K562 (cell line): ENCODE results near the gene TSPAN1. TPM values are rescaled to one million over a fixed set of nuclear protein-coding genes. Genes with fewer than 3 reads are reported as not detected.
A peak's percentile ranks its signal among the peaks of the same experiment; 100 is the strongest.

Experiments used
- ATAC-seq: fragments of 200-7000 bp; cut with Tn5 transposase; 3 replicates; pipeline ENCODE4 v1.9.1; 2020; ENCODE audit warnings: moderate library complexity
- BruUV-seq: library from RNA; stranded (reverse); fragments of 400-500 nt; replicated peaks from 2 replicates; lab custom pipeline; 2021; lab: Mats Ljungman, UMichigan
- CTCF ChIA-PET: fragments of 300-600 bp; formaldehyde crosslinking; extraction: SDS; loops from one replicate; lab custom pipeline; 2021; ENCODE audit warnings: low intra/inter-chr PET ratio; lab: Yijun Ruan, JAX
- POLR2A ChIA-PET: fragments of 300-600, 350-650 bp; sonication (Branson Sonifier 250); formaldehyde crosslinking; extraction: SDS; loops from one replicate; lab custom pipeline; 2021; ENCODE audit warnings: antibody characterized with exemption, inconsistent platforms; lab: Yijun Ruan, JAX
- DNase-seq, 4 experiments: peaks; one replicate each; pipeline versions ENCODE4 v3.0.0 to v3.0.0-alpha.2; 2011 to 2018; ENCODE audit warnings: low spot score in 3 of 4, mixed read lengths in 3 of 4; ENCODE audit errors: extremely low read depth in 1 of 4
- FAIRE-seq: peaks from 2 replicates; lab custom pipeline; 2011; peaks lifted over from hg19 to GRCh38; lab: Jason Lieb, UNC
- H2AFZ ChIP-seq: 2 replicates; pipeline ENCODE4 v1.6.0; 2011; ENCODE audit warnings: low read depth, low read length, control low read depth, inconsistent platforms
- H3K27ac ChIP-seq: fragments of 200-600 bp; 3 replicates; pipeline ENCODE4 v1.8.0; 2011; ENCODE audit warnings: low read depth, mild to moderate bottlenecking, control low read depth, inconsistent platforms, low read length, moderate library complexity, mixed read lengths; ENCODE audit errors: extremely low read depth
- H3K27me3 ChIP-seq, 2 experiments: fragments of 300-600 bp in 1 of 2; 2 replicates in 1 of 2; 3 replicates in 1 of 2; pipeline versions ENCODE4 v1.6.0 to v1.8.0; 2011; ENCODE audit warnings: inconsistent platforms in 2 of 2, low read length in 2 of 2, mild to moderate bottlenecking in 1 of 2, mixed read lengths in 1 of 2, moderate library complexity in 1 of 2; ENCODE audit not compliant: control insufficient read depth in 2 of 2, insufficient read depth in 2 of 2
- H3K36me3 ChIP-seq: fragments of 300-600 bp; 3 replicates; pipeline ENCODE4 v1.8.0; 2011; ENCODE audit warnings: mild to moderate bottlenecking, low read length, inconsistent platforms; ENCODE audit not compliant: control insufficient read depth, insufficient read depth
- H3K4me1 ChIP-seq, 2 experiments: fragments of 200-600 bp in 1 of 2; replicated peaks in 1 of 2; 2 replicates in 1 of 2; 3 replicates in 1 of 2; pipeline versions ENCODE4 v1.5.1 to v1.8.0; 2011; ENCODE audit warnings: inconsistent platforms in 2 of 2, low read length in 2 of 2, mild to moderate bottlenecking in 1 of 2, mixed read lengths in 1 of 2, moderate library complexity in 1 of 2; ENCODE audit not compliant: control insufficient read depth in 2 of 2, insufficient read depth in 2 of 2
- H3K4me2 ChIP-seq: 2 replicates; pipeline ENCODE4 v1.6.1; 2011; ENCODE audit warnings: low read length, control low read depth, inconsistent platforms, mixed read lengths; ENCODE audit not compliant: insufficient read depth
- H3K4me3 ChIP-seq: fragments of 200-600 bp; sonication (generic), shearing (Covaris generic); 2 replicates; pipeline ENCODE4 v1.5.1; 2016; ENCODE audit warnings: control low read depth, inconsistent platforms
- H3K79me2 ChIP-seq: fragments of 200-600 bp; 3 replicates; pipeline ENCODE4 v1.8.0; 2011; ENCODE audit warnings: low read length, inconsistent platforms; ENCODE audit not compliant: control insufficient read depth, insufficient read depth
- H3K9ac ChIP-seq, 2 experiments: 2 replicates each; pipeline versions ENCODE4 v1.6.0 to v1.6.1; 2011; ENCODE audit warnings: low read depth in 2 of 2, low read length in 2 of 2, control low read depth in 1 of 2, inconsistent platforms in 1 of 2, mild to moderate bottlenecking in 1 of 2, mixed read lengths in 1 of 2; ENCODE audit not compliant: insufficient read depth in 1 of 2
- H3K9me1 ChIP-seq: one replicate; pipeline ENCODE4 v1.6.0; 2011; ENCODE audit warnings: inconsistent platforms, mild to moderate bottlenecking, low read length, moderate library complexity; ENCODE audit not compliant: control insufficient read depth, insufficient read depth
- H3K9me3 ChIP-seq: replicated peaks from 2 replicates; pipeline ENCODE4 v1.5.1; 2011; ENCODE audit warnings: low read depth, low read length, inconsistent platforms; ENCODE audit not compliant: control insufficient read depth, insufficient read depth
- H4K20me1 ChIP-seq: replicated peaks from 2 replicates; pipeline ENCODE4 v1.6.1; 2011; ENCODE audit warnings: low read length, inconsistent platforms, mixed read lengths; ENCODE audit not compliant: control insufficient read depth, insufficient read depth
- L3MBTL2 ChIP-seq: fragments of 450-650 bp; IDR thresholded peaks from 2 replicates; pipeline ENCODE4 v1.6.1; 2016; ENCODE audit warnings: mild to moderate bottlenecking, moderate library complexity
- NR2F6 ChIP-seq: fragments of 450-650 bp; formaldehyde crosslinking; IDR thresholded peaks from 2 replicates; pipeline ENCODE4 v1.4.0; 2020; ENCODE audit warnings: mild to moderate bottlenecking
- WGBS: fragments of 100-300 bp; shearing (Covaris generic); methylation state at CpG from one replicate; pipeline ENCODE4 v1.1.6; 2016; ENCODE audit warnings: low coverage, mixed read lengths; ENCODE audit not compliant: insufficient coverage; ENCODE audit errors: missing lambda C conversion rate; 5-methylcytosine and 5-hydroxymethylcytosine counted together
- in situ Hi-C: fragments of 300-500 bp; cut with MboI; formaldehyde crosslinking; loops from 4 replicates; pipeline ENCODE4 v1.15.0; 2018; ENCODE audit warnings: inconsistent platforms, mixed read lengths
- intact Hi-C: fragments of 100-400 bp; cut with micrococcal nuclease; formaldehyde crosslinking; loops from 2 replicates; pipeline ENCODE4 v1.14.2; 2022
- polyA plus RNA-seq, 8 experiments: library from polyadenylated mRNA; depleted of rRNA in 4 of 8; stranded (reverse) in 5 of 8; unstranded in 3 of 8; fragments of >200 nt; fragmentation: Nextera tagmentation in 2 of 8; fragmentation: Illumina TruSeq in 1 of 8; extraction: Ambion mirVana in 2 of 8; extraction: Trizol in 1 of 8; gene quantifications; 2 replicates each; pipeline versions ENCODE4 v1.2.1 to v1.2.3, GENCODE V29; 2011 to 2014; ENCODE audit warnings: inconsistent platforms in 1 of 8, missing spikeins in 1 of 8
- total RNA-seq, 7 experiments: library from RNA; depleted of rRNA in 6 of 7; stranded (reverse); fragments of >200 nt in 6 of 7; fragmentation: Illumina TruSeq in 2 of 7; extraction: Trizol in 2 of 7; gene quantifications; 2 replicates each; pipeline versions ENCODE4 v1.2.1 to v1.2.3, GENCODE V29; 2011 to 2021; ENCODE audit warnings: low replicate concordance in 1 of 7
- TF ChIP-seq, protein P1 (sequence below): sonication (generic); formaldehyde crosslinking; IDR thresholded peaks from 2 replicates; pipeline ENCODE4 v1.8.0; 2022; ENCODE audit warnings: missing genetic modification reagents, mild to moderate bottlenecking, moderate library complexity, borderline replicate concordance

The TSPAN1 gene
- total and polyA plus RNA-seq, 9 of the 15 experiments (the other 6 are each of a cell fraction or from before 2014, with no cell fraction given): 0.58 TPM; not detected in 8

DNA sequence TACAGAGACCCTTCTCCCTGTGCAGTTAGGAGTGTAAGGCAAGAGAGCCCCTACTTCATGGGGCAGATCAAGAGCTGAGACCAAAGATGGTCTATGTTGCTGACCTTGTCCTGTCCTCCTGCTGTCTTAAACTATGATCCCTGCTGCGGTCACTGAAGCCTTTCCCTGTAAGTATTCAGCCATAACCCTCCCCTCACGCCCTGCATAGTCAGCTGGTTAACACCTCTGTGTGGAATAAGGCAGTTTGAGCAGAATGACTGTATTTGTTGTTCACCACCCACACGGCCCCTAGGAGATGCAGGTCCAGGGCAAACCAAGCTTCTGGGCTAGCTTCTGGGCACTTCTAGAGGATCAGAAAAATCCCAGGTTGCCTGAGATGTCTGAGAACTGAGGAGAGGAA, 356 bp downstream of the TSPAN1 start:
- H3K4me3 ChIP-seq: no peak overlapping the region
- no TSS peak for BruUV-seq
- FAIRE-seq: no peak

More for the DNA sequence above, 356 bp downstream of the TSPAN1 start:
- Histone ChIP-seq H3K36me3 (no peaks in the 10 kb centered on the region), H3K27ac (no peak overlapping the region), H3K9me3 (no peaks in the 10 kb centered on the region), H3K27me3 (0 out of 5 replicates have a peak, but pooled peaks cover 0 to 6% of the 10 kb centered on the region in 2 experiments), H3K4me2 (peak overlapping the region; percentile 2; the same call in 1 of the 2 replicates), H3K4me1 (peaks cover 35 to 36% of the 10 kb centered on the region in 2 experiments), H4K20me1 (no peaks in the 10 kb centered on the region), H3K9ac (peak overlapping the region in 1 of 2 experiments; percentile 57; a peak in 1 of 4 replicates), H3K79me2 (no peaks in the 10 kb centered on the region), H3K9me1 (no peaks in the 10 kb centered on the region), H2AFZ (peak overlapping the region; percentile 76)
- in situ Hi-C loops (loop anchor here (5.0 to 25.0 kb wide), 2 partner anchors 138 to 538 kb away; no protein-coding TSS in a partner anchor), intact Hi-C loops (loop anchor here (10.0 kb wide), 1 partner anchor 290 kb away; no protein-coding TSS in a partner anchor)
- ChIA-PET POLR2A (interaction anchor here (0.6 to 1.9 kb wide), 8 partner anchors 9 to 144 kb away, joined by 3 to 7 read pairs (median 4); partner anchors contain the start of gene RAD54L), CTCF (interaction anchor here (3.0 kb wide), 1 partner anchor 138 kb away, joined by 24 read pairs; no protein-coding TSS in a partner anchor)
- peak; percentile 2; the same call in 2 of the 3 replicates for ATAC-seq
- DNase-seq: no peak
- TF ChIP-seq NR2F6 (CRISPR knock-in tag): no peak
- peak; percentile 41; the same call in 1 of the 2 replicates for TF ChIP-seq L3MBTL2
- TF ChIP-seq, protein P1, sequence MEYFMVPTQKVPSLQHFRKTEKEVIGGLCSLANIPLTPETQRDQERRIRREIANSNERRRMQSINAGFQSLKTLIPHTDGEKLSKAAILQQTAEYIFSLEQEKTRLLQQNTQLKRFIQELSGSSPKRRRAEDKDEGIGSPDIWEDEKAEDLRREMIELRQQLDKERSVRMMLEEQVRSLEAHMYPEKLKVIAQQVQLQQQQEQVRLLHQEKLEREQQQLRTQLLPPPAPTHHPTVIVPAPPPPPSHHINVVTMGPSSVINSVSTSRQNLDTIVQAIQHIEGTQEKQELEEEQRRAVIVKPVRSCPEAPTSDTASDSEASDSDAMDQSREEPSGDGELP (CRISPR knock-in tag): 0 out of 2 replicates have a peak, but pooled peaks have one; percentile 31
- 26% methylated on average over 3 of the region's 3 CpGs for WGBS
